Tibial nerve (tissue), 4 donors: ENCODE results near the gene PPIF.

Source experiments
- CTCF ChIP-seq, 5 experiments: fragments of 200-600 bp in 3 of 5; fragments of 450-650 bp in 2 of 5; sonication (generic) in 3 of 5; IDR thresholded peaks; one replicate each; pipeline ENCODE4 v1.5.1; 2016 to 2019; ENCODE audit warnings: antibody characterized with exemption in 5 of 5, mild to moderate bottlenecking in 3 of 5, moderate library complexity in 2 of 5
- EP300 ChIP-seq, 2 donors: sonication (generic); formaldehyde crosslinking; IDR thresholded peaks; one replicate each; pipeline ENCODE4 v1.6.1; 2017; ENCODE audit warnings: antibody characterized with exemption in 2 of 2, mild to moderate bottlenecking in 1 of 2
- POLR2A ChIP-seq, 2 donors: fragments of 450-650 bp; IDR thresholded peaks; one replicate each; pipeline ENCODE4 v1.6.1; 2017; ENCODE audit warnings: antibody characterized with exemption in 2 of 2, mild to moderate bottlenecking in 2 of 2, moderate library complexity in 2 of 2

- TF ChIP-seq CTCF (IDR thresholded peaks at IDR 0.05): no peak
- no peak for TF ChIP-seq POLR2A (IDR thresholded peaks at IDR 0.05)
- peak in 1 of 2 donors; percentile 41 for TF ChIP-seq EP300 (IDR thresholded peaks at IDR 0.05)
Measured at GRCh38 chr10:79380125-79380945, 33.1 kb downstream of the PPIF start.
